Activated naive CD4-positive, alpha-beta T cell treated with anti-CD3 and anti-CD28 coated beads, Interleukin-2, amount 50 U/mL, for 24 hours (primary cell): ENCODE results near the gene APBB2.

Experiments used
- H3K27ac Mint-ChIP-seq: one replicate; pipeline ENCODE4 v1.8.0; 2021; ENCODE audit warnings: mild to moderate bottlenecking, mixed read lengths
- H3K27me3 Mint-ChIP-seq: one replicate; pipeline ENCODE4 v1.8.0; 2021; ENCODE audit warnings: mixed read lengths
- H3K36me3 Mint-ChIP-seq: one replicate; pipeline ENCODE4 v1.8.0; 2021; ENCODE audit warnings: mixed read lengths
- H3K4me1 Mint-ChIP-seq: one replicate; pipeline ENCODE4 v1.8.0; 2021; ENCODE audit warnings: mixed read lengths
- H3K4me3 Mint-ChIP-seq: one replicate; pipeline ENCODE4 v1.8.0; 2021; ENCODE audit warnings: mild to moderate bottlenecking, mixed read lengths
- H3K9me3 Mint-ChIP-seq: one replicate; pipeline ENCODE4 v1.8.0; 2021; ENCODE audit warnings: mixed read lengths

Gene APBB2

DNA sequence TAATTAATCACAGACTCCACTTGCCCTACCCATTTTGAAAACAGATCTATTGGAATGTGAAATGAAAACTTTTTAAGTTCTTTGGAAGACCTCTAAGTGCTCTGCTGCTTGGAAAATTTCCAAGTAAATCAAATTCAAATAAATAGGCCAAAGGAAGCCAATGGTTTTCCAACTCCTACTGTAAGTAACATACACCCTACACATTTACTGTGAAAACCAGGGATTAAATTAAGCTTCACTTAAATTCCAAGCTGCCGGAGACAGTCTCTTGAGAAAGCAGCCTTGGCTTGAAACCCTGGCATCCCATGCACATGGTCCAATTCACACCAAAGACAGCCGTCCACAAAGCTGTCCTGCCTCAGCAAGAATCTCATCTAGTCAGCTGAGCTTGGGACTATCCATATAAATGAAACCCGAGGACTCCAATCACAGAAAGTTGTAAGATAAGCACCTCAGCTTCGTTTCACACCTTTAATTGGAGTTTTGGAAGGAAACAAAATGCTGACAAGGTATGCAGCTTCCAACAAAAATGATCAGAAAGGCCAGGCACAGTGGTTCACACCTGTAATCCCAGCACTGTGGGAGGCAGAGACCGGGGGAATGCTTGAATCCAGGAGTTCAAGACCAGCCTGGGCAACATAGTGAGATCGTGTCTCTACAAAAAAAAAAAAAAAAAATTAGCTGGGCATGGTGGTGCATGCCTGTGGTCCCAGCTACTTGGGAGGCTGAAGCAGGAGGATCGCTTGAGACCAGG lies 88.6 kb downstream of the APBB2 start:
- no peaks in the 10 kb centered on the region for H3K36me3 Mint-ChIP-seq
- no peak overlapping the region for H3K27ac Mint-ChIP-seq
- H3K4me3 Mint-ChIP-seq = no peak overlapping the region
- peaks cover 6% of the 10 kb centered on the region for H3K27me3 Mint-ChIP-seq
- H3K4me1 Mint-ChIP-seq = no peaks in the 10 kb centered on the region
- H3K9me3 Mint-ChIP-seq = no peaks in the 10 kb centered on the region

DNA sequence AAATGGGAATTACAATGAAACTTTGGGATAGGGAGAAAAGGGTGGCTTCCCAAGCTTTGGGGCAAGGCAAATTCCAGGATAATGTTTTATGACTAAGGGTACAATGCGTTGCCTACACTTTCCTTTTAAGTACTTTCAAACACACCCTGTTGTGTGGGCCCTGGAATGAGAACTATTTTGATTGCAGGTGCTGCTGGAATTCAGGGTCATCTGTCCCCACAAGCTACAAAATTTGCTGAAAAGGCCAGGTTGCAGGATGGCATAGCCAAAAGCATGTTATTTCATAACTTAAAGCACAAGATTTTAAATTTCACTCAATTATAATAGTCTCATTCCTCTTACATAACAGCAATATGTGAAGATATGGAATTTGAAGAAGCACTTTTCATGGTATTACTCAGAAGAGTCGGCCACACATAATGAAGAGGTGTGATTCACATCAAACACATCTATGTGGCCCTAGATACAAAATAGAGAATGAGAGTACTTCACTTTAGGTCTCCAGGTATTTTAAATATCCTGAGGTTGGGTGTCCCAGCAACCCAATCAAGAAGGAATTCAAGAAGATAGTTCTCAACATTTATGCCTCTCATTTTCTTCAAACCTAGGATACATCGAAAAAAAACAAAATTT lies 89.3 kb downstream of the APBB2 start:
- Mint-ChIP-seq H3K27ac (no peak overlapping the region), H3K4me1 (no peaks in the 10 kb centered on the region), H3K36me3 (no peaks in the 10 kb centered on the region), H3K4me3 (no peak overlapping the region), H3K27me3 (peaks cover 6% of the 10 kb centered on the region), H3K9me3 (no peaks in the 10 kb centered on the region)

DNA sequence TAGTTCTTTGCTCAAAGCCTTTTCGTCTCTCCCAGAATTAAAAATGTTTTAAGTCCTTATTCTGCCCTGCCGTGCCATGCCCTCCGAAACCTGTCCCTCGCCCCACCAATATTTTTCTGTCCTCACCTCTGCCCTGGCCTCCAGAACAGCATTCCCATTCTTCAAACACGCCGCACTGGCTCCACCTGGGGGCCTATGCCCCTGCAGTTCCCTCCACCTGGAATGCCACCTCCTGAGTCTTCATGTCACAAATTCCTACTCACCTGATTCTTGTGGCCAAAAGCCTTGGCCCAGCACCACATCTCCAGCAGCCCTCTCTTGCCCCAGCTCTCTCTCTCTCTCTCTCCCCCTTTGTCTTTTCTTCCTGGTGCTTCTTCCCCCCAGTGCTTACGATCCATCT lies 91.6 kb downstream of the APBB2 start:
- H3K9me3 Mint-ChIP-seq = no peaks in the 10 kb centered on the region
- no peaks in the 10 kb centered on the region for H3K4me1 Mint-ChIP-seq
- H3K36me3 Mint-ChIP-seq = no peaks in the 10 kb centered on the region
- H3K27ac Mint-ChIP-seq = no peak overlapping the region
- H3K27me3 Mint-ChIP-seq = peaks cover 4% of the 10 kb centered on the region
- H3K4me3 Mint-ChIP-seq = no peak overlapping the region

DNA sequence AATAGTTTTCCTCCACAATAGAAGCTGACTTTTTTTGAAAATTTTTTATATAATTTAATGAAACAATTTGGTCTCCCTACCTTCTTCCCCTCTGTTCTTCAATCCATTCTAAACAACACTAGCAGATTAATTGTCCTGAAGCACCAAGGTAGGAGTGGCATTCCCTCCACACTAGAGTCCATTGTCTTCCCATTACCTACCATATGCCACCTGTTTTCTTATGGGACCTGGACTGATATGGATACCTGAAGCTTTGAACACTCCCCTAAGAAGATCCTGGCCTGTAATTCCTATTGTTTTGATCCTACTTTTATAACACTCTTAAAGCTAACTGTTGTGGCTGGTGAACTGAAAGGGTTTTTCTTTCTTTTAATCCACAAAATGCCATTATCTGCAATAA lies 92.0 kb downstream of the APBB2 start:
- Mint-ChIP-seq H3K4me1 (no peaks in the 10 kb centered on the region), H3K36me3 (no peaks in the 10 kb centered on the region), H3K27ac (no peak overlapping the region), H3K27me3 (peaks cover 2% of the 10 kb centered on the region), H3K9me3 (no peaks in the 10 kb centered on the region), H3K4me3 (no peak overlapping the region)

DNA sequence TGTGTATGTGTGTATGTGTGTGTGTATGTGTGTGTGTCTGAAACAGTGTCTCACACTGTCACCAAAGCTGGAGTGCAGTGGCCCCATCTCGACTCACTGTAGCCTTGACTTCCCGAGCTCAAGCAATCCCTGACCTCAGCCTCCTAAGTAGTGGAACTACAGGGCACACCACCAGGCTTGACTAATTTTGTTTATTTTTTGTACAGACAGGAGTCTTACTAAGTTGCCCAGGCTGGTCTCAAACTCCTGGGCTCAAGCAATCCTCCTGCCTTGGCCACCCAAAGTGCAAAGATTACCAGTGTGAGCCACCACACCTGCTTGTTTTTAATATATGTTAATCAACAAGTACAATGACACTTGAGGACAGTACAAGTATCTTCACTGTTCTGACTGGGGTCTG lies 92.4 kb downstream of the APBB2 start:
- no peaks in the 10 kb centered on the region for H3K36me3 Mint-ChIP-seq
- H3K9me3 Mint-ChIP-seq = no peaks in the 10 kb centered on the region
- no peak overlapping the region for H3K27ac Mint-ChIP-seq
- H3K4me3 Mint-ChIP-seq = no peak overlapping the region
- peaks cover 1% of the 10 kb centered on the region for H3K27me3 Mint-ChIP-seq
- no peaks in the 10 kb centered on the region for H3K4me1 Mint-ChIP-seq

DNA sequence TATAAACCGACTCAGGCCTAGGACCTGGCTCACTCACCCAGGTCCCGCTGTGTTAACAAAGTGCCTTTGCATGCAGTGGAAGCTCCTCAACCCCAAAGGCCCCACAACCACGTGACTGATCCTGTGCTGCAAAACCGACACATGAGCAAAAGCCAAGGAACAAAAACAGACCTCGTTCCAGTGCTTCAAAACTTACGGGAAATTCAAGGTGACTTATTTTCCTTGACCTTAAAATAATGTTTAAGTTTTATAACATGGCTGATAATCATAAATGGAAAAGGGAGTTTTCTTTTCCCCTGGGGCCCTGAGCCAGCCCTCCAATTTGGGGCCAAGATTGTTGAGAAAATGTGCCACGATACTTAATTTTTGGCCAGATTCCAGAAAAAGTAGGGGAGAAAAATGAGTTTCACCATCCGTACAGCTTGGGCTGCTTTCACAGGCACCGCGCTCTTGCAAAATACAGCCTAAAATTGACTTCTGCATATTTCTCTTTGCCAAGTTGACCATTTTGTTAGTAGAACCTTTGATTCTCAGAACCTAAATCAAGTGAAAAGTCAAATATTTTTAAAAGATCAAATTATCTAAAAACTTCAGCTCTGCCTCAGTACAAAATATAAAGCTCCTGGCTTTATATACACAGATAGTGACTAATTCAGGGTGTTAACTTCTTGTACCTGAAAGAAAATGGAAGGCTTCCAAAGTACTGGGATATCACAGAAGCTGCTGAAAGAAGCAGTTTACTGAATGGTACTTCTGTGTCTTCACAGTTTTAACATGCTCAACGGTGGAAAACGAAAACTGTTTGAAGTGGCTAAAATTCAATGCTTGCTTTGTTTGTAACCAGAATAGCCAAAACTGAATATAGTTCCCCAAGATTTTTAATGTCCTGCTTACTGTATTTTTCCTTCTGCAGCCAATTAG lies 93.8 kb downstream of the APBB2 start:
- Mint-ChIP-seq H3K9me3 (peaks cover 5% of the 10 kb centered on the region), H3K27ac (no peak overlapping the region), H3K4me3 (no peak overlapping the region), H3K27me3 (peaks cover 1% of the 10 kb centered on the region), H3K4me1 (no peaks in the 10 kb centered on the region), H3K36me3 (no peaks in the 10 kb centered on the region)

DNA sequence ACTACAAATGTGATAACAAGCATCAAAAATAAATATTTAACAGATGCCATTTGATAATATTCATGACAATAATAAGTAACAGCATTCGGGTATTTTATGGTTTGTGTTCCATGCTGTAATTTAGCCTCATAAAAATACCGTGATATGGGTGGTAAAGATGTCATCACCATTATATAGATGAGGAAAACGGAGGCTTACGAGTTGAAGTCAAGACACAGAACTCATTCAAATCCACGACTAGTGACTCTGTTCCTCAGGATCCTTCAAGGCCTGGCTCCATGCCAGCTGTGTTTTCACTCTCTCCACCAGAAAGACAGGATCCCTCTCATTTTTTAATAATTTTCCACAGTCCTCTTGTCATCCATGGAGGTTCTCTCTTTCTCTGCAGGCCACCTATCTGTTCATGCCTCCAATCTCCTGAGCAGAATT lies 94.5 kb downstream of the APBB2 start:
- H3K9me3 Mint-ChIP-seq = peaks cover 12% of the 10 kb centered on the region
- no peaks in the 10 kb centered on the region for H3K4me1 Mint-ChIP-seq
- peaks cover 1% of the 10 kb centered on the region for H3K27me3 Mint-ChIP-seq
- H3K27ac Mint-ChIP-seq = no peak overlapping the region
- H3K4me3 Mint-ChIP-seq = no peak overlapping the region
- H3K36me3 Mint-ChIP-seq = no peaks in the 10 kb centered on the region

DNA sequence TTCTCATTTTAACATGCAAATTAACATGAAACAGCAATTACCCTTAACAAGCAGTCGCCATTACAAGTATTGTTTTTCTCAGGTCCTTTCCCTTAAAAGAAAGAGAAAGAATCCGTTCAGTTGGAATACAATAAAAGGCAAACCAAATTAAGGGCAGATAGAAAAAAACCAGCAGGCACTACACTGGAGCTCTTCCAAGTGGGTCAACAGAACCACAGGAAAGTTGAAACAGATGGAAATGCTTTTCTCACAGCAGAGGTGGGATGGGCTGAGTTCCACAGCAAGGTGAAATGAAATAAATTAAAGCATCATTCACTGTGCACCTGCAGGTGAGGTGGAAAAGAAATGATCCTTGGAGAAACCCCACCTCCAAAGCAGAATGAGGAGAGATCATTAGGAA lies 102.6 kb downstream of the APBB2 start:
- Mint-ChIP-seq H3K27me3 (peaks cover 3% of the 10 kb centered on the region), H3K9me3 (peaks cover 19% of the 10 kb centered on the region), H3K4me1 (no peaks in the 10 kb centered on the region), H3K36me3 (no peaks in the 10 kb centered on the region), H3K4me3 (no peak overlapping the region), H3K27ac (no peak overlapping the region)

DNA sequence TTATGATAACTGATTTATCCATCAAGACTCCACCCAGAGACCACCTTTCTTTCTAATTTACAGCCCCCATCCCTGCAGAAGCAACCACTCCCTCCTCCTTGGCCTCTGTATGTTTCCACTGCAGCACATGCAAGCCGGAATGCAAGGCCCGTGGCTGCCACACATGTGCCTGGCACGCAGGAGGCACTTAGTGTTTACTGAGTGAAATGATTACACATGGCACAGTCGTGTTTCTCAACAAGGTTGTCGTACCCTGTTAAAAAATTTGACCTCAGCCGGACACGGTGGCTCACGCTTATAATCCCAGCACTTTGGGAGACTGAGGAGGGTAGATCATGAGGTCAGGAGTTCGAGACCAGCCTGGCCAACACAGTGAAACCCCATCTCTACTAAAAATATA lies 104.3 kb downstream of the APBB2 start:
- Mint-ChIP-seq H3K36me3 (no peaks in the 10 kb centered on the region), H3K9me3 (peaks cover 9% of the 10 kb centered on the region), H3K4me3 (no peak overlapping the region), H3K4me1 (no peaks in the 10 kb centered on the region), H3K27me3 (peaks cover 3% of the 10 kb centered on the region), H3K27ac (no peak overlapping the region)

DNA sequence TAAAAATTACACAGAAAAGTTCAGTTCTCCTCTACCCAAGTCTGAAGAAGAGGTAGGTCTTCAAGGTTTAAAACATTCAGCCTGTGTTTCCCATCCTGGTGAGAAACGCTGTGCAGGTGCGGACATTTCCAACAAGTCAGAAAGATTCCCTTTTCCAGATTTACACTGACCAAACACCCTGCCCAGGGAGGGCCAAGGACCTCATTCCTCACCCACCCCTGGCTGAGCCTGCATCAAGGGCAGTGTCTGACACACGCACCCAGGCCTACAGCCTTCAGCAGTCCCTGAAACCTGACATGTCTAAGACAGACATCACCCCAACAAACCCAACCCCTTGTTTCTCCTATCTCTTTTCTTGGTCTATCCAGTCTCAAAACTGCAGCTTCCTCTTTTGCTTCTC lies 105.9 kb downstream of the APBB2 start:
- no peaks in the 10 kb centered on the region for H3K4me1 Mint-ChIP-seq
- H3K27ac Mint-ChIP-seq = no peak overlapping the region
- peaks cover 3% of the 10 kb centered on the region for H3K27me3 Mint-ChIP-seq
- no peaks in the 10 kb centered on the region for H3K36me3 Mint-ChIP-seq
- H3K9me3 Mint-ChIP-seq = no peaks in the 10 kb centered on the region
- H3K4me3 Mint-ChIP-seq = no peak overlapping the region

DNA sequence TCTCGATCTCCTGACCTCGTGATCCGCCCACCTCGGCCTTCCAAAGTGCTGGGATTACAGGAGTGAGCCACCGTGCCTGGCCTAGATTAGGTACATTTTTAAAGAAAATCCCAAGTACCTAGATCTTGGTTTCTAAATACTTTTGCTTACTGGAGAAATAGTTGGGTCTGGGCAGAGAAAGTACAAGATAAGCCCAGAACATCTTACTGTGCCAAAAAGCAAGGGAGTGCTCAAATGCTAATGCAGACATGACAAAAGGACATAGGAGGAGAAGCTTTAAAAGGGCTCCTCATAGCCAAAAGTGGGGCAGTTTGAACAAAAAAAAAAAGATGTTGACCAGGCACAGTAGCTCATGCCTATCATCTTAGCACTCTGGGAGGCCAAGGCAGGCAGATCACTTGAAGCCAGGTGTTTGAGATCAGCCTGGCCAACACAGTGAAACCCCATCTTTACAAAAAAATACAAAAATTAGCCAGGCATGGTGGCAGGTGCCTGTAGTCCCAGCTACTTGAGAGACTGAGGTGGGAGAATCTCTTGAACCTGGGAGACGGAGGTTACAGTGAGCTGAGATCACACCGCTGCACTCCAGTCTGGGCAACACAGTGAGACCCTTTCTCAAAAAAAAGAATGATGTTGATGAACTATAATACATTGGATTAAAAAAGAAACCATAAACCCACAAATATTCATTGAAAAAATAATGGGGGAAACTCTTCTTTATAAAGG lies 107.5 kb downstream of the APBB2 start:
- no peaks in the 10 kb centered on the region for H3K9me3 Mint-ChIP-seq
- H3K27ac Mint-ChIP-seq = no peak overlapping the region
- no peaks in the 10 kb centered on the region for H3K36me3 Mint-ChIP-seq
- no peak overlapping the region for H3K4me3 Mint-ChIP-seq
- H3K27me3 Mint-ChIP-seq = peaks cover 3% of the 10 kb centered on the region
- no peaks in the 10 kb centered on the region for H3K4me1 Mint-ChIP-seq

DNA sequence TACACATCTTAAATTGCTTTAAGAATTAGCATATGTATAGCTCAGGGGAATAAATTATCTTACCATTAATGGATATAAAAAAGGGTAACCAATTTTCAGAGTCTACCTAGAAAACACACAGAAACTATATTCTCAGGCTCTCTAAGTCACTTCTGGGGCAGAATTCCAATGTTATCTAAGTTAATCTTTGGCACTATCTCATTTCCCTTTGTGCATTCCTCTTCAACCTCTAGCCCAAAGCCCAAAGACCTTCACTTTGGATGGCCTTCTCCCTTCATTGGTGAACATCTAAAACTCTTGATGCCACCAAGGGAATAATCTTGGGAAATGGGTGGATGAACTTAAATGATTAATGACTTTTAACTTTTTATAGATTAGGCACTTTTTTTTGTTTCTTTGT lies 108.3 kb downstream of the APBB2 start:
- H3K4me1 Mint-ChIP-seq = no peaks in the 10 kb centered on the region
- no peak overlapping the region for H3K4me3 Mint-ChIP-seq
- no peak overlapping the region for H3K27ac Mint-ChIP-seq
- peaks cover 3% of the 10 kb centered on the region for H3K27me3 Mint-ChIP-seq
- no peaks in the 10 kb centered on the region for H3K36me3 Mint-ChIP-seq
- no peaks in the 10 kb centered on the region for H3K9me3 Mint-ChIP-seq

DNA sequence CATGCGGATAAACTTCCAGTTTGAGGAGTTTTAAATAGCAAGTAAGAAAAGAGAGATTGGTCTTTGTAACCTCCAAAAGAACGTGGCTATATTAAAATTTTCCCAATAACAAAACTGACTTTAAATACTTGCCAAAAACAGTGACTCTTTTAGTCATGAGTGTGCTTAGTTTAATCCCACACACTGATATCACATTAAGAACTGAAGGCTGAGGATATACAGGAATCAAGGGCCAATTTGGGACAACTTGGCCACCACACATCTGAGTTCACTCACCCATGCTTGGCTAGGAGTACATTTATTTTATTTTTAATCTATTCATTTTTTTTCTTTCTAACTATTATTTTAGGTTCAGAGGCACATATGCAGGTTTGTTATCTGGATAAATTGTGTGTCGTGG lies 110.2 kb downstream of the APBB2 start:
- Mint-ChIP-seq H3K27me3 (no peaks in the 10 kb centered on the region), H3K27ac (no peak overlapping the region), H3K4me3 (no peak overlapping the region), H3K9me3 (no peaks in the 10 kb centered on the region), H3K4me1 (no peaks in the 10 kb centered on the region), H3K36me3 (no peaks in the 10 kb centered on the region)

DNA sequence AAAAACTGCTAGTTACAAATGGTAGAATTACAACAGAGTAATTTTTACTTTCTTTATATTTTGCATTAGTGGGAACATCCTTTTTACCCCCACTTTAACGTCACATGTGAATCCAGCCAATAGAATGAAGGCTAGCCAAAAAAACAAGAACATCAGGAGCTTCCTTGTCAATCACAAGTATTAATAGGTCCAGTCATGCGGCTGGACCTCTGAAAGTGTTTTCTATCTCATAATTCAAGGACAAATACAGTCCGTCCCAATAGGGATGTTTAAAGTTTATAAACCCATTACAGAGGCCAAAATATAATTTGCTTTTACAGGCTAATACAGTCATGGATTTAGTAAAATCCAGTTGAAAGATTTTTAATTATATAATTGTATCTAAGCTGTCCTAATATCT lies 110.7 kb downstream of the APBB2 start:
- Mint-ChIP-seq H3K4me1 (no peaks in the 10 kb centered on the region), H3K27me3 (no peaks in the 10 kb centered on the region), H3K27ac (no peak overlapping the region), H3K9me3 (no peaks in the 10 kb centered on the region), H3K36me3 (no peaks in the 10 kb centered on the region), H3K4me3 (no peak overlapping the region)

DNA sequence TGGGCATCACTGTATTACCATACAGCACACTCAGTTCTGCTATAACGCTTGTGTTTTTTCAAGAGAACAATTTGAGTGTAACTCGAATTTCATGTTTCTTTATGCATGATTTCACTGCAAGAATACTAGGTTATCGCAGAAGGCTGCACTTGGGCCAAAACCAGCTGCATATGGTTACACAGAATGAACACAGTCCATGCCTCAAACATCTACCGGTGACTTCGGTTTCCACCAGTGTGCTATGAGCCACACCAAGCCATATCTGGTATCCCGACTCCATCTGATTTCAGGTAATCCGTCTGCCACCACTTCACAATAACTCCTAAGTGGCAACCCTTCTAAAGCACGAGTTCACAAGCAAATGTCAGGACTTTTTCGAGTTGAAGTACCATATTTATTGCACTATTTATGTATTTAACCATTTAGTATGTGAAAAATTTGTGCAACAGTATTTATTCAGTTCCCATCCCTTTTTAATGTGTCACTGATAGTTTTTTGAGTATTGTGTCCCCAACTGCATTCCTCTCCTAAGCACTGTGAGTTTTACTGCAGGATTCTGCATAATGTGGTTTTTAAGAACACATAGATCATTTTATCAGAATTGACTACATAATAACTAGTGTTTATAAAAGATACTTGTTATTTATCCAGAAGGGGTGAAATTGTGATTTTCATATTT lies 111.8 kb downstream of the APBB2 start:
- Mint-ChIP-seq H3K27me3 (no peaks in the 10 kb centered on the region), H3K36me3 (no peaks in the 10 kb centered on the region), H3K4me3 (no peak overlapping the region), H3K9me3 (no peaks in the 10 kb centered on the region), H3K4me1 (no peaks in the 10 kb centered on the region), H3K27ac (no peak overlapping the region)
